GM21381 (cell line): ENCODE data around the gene ADGRF3.
"Not testable (repeated sequence)": the region's sequence is repeated elsewhere in the genome, so short reads cannot be mapped to it uniquely, and the experiment has no call there.

Source experiments
- ATAC-seq: cut with Tn5 transposase; IDR thresholded peaks from one replicate; pipeline ENCODE4 v1.9.1; 2021; ENCODE audit warnings: mild to moderate bottlenecking, moderate library complexity; ENCODE audit not compliant: unreplicated experiment

The ADGRF3 gene, protein sequence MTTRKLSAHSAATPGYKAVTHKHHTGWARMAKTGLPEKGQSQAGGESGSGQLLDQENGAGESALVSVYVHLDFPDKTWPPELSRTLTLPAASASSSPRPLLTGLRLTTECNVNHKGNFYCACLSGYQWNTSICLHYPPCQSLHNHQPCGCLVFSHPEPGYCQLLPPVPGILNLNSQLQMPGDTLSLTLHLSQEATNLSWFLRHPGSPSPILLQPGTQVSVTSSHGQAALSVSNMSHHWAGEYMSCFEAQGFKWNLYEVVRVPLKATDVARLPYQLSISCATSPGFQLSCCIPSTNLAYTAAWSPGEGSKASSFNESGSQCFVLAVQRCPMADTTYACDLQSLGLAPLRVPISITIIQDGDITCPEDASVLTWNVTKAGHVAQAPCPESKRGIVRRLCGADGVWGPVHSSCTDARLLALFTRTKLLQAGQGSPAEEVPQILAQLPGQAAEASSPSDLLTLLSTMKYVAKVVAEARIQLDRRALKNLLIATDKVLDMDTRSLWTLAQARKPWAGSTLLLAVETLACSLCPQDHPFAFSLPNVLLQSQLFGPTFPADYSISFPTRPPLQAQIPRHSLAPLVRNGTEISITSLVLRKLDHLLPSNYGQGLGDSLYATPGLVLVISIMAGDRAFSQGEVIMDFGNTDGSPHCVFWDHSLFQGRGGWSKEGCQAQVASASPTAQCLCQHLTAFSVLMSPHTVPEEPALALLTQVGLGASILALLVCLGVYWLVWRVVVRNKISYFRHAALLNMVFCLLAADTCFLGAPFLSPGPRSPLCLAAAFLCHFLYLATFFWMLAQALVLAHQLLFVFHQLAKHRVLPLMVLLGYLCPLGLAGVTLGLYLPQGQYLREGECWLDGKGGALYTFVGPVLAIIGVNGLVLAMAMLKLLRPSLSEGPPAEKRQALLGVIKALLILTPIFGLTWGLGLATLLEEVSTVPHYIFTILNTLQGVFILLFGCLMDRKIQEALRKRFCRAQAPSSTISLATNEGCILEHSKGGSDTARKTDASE

DNA sequence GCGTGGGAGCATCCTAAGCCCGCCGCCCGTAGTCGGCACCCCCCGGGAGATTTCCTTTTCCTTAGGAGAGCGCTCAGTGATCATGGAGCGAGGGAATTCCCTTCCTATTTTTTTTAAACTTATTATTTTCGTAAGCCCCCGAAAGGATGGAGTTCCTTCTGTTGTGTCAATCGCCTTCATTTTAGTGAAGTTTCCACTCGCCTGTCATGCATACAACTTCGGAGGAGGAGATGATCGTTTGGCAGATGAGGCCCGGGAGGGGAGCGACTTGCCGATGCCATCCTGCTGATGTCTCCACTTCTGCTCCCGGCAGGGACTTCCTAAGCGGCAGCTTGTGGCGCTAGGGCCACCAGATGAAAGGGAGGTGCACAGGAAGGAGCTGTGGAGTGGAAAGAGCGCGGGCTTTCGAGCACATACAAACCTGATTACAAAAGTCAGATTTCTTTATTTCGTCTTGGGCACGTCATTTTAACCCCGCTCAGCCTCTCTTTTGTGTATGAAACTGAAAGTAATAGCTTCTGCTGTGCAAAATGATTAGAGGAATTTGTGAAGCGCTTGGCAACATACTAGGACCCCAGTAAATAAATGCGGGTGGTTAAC, at the start of gene ADGRF3:
ADGRF3 (minus strand) TSS at position 336 of the 600 bp plus-strand sequence. CDS start 555 bp downstream, outside the sequence.
- no peak for ATAC-seq

DNA sequence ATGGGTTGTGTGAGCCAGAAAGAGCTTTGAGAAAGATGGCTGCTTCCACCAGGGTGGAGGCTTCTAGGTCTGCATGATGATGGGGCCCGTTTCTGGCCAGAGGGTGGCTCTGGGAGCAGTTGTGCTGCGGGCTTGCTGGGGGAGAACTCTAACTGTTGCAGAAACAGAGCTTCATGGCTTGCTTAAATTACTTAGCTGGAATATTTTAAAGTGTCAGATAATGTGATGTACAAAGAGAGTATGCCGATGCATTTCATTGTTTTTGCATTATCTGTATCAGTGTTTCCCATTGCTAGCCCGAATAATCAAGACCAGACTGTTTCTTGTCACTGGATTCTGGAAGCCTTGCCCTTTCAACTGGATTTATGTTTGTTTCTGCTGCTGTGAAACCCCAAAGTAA, 48.8 kb upstream of the ADGRF3 start:
- ATAC-seq = no peak

DNA sequence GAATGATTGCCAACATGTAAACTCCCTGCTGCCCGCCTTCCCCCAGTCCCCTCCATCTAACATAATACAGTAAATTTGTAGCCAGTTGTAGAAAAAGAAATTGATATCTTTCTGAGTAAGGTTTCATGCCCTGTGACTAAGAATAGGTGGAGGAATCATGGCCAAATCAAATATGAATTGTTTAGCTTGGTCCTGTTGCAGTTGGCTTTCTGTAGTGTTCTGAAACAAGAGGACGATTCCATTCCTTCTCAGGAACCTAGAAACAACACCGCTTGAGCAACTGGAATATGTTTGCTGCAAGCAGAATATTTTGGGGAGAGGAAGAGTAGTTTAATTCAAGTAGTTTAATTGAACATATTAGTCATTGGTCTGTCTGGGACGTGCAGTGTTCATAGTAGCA, 48.1 kb upstream of the ADGRF3 start:
- no peak for ATAC-seq

DNA sequence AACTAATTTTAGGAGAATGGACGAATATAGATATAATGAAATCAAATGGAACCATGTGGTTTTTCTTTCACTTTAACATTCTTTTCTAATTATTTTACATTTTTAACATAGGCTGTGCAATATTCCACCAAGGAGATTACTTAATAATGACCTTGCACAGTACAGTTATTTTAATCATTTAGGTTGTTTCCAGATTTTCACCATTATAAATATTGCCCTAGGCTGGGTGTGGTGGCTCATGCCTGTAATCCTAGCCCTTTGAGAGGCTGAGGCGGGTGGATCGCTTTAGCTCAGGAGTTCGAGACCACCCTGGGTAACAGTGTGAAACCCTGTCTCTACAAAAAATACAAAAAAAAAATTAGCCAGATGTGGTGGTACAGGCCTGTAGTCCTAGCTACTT, 40.6 kb upstream of the ADGRF3 start:
- no peak for ATAC-seq

GRCh38 chr2:26384597-26384996, 38.0 kb upstream of the ADGRF3 start:
- ATAC-seq = no peak

DNA sequence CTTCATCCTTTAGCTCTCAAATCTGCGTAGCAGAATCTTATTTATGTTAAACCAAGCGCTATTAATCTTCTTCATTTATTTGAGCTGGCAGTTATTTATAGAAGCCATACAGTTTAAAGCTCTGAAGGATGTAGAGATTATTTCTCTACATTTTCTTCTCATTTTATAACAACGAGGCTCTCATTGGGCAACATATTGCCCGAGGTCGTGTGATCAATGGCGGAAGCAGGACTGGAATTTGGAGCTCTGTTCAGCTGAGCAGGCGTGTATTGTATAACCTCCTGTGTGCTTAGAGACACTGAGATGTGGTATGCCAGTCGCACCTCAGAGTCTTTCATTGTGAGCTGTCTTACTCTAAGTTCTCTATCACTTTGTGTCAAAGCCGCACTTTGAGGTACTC, 37.6 kb upstream of the ADGRF3 start:
- ATAC-seq = no peak

- no peak for ATAC-seq
These were observed 36.0 kb upstream of the ADGRF3 start for GRCh38 chr2:26382564-26382963.

DNA sequence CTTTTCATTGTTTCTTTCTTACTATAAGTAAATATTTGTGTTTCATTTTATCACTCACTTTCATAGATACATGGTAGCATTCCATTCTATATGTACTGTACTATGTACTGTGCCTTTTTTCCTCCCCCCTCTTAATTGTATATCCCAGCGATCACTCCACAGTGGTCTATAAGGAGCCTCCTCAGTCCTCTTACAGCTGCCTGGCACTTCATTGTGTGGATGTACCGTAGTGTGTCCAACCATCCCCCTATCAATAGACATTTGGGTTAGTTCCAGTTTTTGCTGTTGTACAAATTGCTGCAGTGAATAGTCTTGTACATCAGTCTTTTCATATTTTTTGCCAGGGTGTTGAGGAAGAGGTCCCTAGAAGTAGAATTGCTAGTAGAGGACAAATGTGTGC, 33.7 kb upstream of the ADGRF3 start:
- ATAC-seq = no peak

DNA sequence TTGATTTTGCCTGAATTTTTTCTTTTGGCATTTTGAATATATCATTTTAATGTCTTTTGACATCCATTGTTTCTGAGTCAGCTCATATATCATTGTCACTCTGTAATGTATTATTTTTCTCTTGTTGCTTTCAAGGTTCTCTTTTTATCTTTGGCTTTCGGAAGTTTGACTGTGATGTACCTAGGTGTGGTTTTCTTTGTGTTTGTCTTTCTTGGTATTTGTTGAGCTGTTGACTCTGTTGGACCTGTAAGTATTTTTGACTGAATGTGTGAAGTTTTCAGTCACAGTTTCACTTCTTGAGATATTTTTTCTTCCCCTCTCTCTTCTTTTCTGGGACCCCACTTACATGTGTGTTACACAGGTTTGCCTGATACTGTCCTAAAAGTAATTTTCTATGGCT, 30.2 kb upstream of the ADGRF3 start:
- no peak for ATAC-seq

GRCh38 chr2:26370909-26371308, 24.3 kb upstream of the ADGRF3 start:
- ATAC-seq = not testable (repeated sequence)

- ATAC-seq = not testable (repeated sequence)
These were observed 23.1 kb upstream of the ADGRF3 start for GRCh38 chr2:26369664-26370063.

GRCh38 chr2:26366957-26367356, 20.4 kb upstream of the ADGRF3 start:
- ATAC-seq = no peak

- no peak for ATAC-seq
These were observed 18.1 kb upstream of the ADGRF3 start for GRCh38 chr2:26364669-26365068.

DNA sequence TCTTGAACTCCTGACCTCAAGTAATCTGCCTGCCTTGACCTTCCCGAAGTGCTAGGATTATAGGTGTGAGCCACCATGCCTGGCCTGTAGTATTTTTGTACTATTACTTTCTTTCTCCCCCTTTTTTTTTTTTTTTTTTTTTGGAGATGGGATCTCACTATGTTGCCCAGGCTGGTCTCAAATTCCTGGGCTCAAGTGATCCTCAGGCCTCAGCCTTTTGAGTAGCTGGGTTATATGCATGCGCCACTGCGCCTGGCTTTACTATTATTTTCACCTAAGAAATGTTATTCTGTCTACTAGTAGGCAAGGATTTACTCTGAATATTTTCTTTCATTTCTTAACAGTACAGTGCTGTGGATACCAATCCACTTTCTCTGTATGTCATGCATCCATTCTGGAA, 17.4 kb upstream of the ADGRF3 start:
- ATAC-seq = no peak

DNA sequence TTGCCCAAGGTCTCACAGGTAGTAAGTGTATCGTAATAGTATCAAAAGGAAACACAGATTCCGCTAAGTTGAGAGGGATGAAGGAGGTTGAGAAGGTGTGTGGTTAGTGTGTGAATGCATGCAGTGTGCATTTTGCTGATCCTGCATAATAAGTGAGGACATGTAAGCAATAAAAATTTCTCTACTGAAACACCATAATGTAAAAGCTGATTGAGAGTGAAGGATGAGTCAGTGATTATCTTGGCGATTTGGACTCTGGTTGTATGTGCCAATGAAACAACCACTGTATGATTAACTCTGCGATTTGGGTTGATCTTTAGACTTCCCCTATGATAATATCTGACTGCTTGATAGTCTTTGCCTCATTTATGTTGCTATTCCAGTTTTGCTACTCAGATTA, 16.7 kb upstream of the ADGRF3 start:
- ATAC-seq = no peak

GRCh38 chr2:26359886-26360473, 13.4 kb upstream of the ADGRF3 start:
- no peak for ATAC-seq

DNA sequence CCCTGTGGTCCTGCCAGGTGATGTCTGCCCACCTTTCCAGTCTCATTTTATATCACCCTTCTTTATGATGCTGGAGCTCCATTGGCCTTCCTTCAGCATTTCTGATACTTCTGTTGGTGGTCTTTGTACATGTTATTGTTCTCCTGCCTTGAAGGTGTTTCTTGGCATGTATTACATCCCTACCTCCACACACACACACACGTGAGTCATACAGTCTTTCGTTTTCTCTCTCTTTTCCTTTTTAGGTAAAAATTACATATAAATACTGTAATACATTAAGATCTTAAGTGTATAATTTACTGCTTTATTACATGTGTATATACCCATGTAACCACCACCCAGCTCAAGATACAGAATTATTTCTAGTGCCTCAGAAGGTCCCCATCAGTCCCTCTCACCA, 10.2 kb upstream of the ADGRF3 start:
- ATAC-seq = no peak

GRCh38 chr2:26356111-26356510, 9.5 kb upstream of the ADGRF3 start:
- ATAC-seq = no peak

DNA sequence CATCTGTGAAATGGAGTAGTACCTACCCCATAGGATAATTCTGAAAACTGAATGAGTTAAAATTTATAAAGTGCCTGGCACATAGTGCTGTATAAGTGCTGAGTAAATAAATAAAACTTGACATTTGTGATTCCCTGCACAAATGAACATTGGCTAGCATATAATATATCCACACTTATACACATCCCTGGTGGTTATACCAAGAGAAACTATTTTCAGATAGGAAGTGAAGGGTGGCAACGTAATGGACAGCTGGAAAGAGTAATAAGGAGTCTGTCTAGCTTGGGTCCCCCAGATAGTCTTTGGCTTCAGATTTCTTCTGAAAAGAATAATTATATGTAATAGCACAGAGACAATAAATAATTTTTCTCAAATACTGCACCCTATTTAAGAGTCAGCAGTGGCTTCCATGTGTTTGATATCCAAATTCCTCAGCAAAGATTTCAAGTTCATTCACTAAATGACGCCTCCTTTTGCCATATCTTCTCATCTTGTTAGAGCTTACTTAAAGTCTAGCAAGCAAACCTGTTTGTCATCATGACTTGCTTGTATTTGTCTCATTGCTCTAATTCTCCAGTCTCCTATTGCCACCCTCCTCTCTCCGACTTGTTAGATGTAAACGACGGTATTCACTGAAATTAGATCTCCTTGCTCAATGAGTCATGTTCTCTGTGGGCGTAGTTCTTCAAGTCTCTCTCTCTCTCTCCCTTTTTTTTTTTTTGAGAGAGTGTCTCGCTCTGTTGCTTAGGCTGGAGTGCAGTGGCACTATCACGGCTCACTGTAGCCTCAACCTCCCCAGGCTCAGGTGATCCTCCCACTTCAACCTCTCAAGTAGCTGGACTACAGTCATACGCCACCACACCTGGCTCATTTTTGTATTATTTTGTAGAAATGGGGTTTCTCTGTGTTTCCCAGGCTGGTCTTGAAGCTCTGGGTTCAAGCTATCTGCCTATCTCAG, 8.7 kb upstream of the ADGRF3 start:
- ATAC-seq = no peak

DNA sequence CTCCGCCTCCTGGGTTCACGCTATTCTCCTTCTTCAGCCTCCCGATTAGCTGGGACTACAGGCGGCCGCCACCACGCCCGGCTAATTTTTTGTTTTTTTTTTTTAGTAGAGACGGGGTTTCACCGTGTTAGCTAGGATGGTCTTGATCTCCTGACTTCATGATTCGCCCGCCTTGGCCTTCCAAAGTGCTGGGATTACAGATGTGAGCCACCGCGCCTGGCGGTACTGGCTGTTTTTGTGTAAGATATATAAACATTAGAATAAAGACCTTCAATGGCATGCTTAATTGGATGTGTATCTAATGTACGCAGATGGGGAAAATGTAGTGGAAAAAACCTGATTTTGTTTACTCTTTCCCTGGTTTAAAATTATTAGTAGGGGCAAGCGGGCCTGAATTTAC, 7.9 kb upstream of the ADGRF3 start:
- ATAC-seq = not testable (repeated sequence)
